Stomach (tissue), 9 donors: ENCODE measurements around the gene LRFN4. TPM values are rescaled to one million over a fixed set of nuclear protein-coding genes. Genes with fewer than 3 reads are reported as not detected.

Experiments used
- DNase-seq, 2 donors: peaks; one replicate each; pipeline versions ENCODE4 v3.0.0 to v3.0.0-alpha.2; 2013 to 2019
- H3K27ac ChIP-seq, 5 donors: fragments of 200-600 bp in 4 of 5; sonication (generic) in 4 of 5; one replicate each; pipeline ENCODE4 v1.5.1; 2013 to 2019; ENCODE audit warnings: mild to moderate bottlenecking in 1 of 5, moderate library complexity in 1 of 5
- H3K27me3 ChIP-seq, 3 donors: fragments of 200-600 bp; sonication (generic); one replicate each; pipeline ENCODE4 v1.5.1; 2017 to 2019; ENCODE audit warnings: mixed run types in 1 of 3
- H3K36me3 ChIP-seq, 4 donors: fragments of 200-600 bp; sonication (generic); 1 replicate in 3 of 4; 2 replicates in 1 of 4; pipeline ENCODE4 v1.5.1; 2016 to 2019
- H3K4me1 ChIP-seq, 4 donors: fragments of 200-600 bp; sonication (generic); one replicate each; pipeline ENCODE4 v1.5.1; 2016 to 2019
- H3K4me3 ChIP-seq, 4 donors: fragments of 200-600 bp; sonication (generic) in 3 of 4; one replicate each; pipeline ENCODE4 v1.5.1; 2016 to 2019; ENCODE audit warnings: mild to moderate bottlenecking in 1 of 4
- H3K9me3 ChIP-seq, 4 donors: fragments of 200-600 bp; sonication (generic); one replicate each; pipeline ENCODE4 v1.5.1; 2016 to 2019
- CTCF ChIP-seq, 7 experiments: fragments of 450-650 bp in 4 of 7; fragments of 200-600 bp in 3 of 7; sonication (generic) in 3 of 7; IDR thresholded peaks; one replicate each; pipeline ENCODE4 v1.5.1; 2016 to 2019; ENCODE audit warnings: antibody characterized with exemption in 7 of 7, control low read depth in 2 of 7, mild to moderate bottlenecking in 1 of 7
- EP300 ChIP-seq: sonication (generic); formaldehyde crosslinking; IDR thresholded peaks from one replicate; pipeline ENCODE4 v1.6.1; 2017; ENCODE audit warnings: antibody characterized with exemption
- POLR2A ChIP-seq, 4 donors: fragments of 450-650 bp; IDR thresholded peaks; one replicate each; pipeline ENCODE4 v1.6.1; 2016; ENCODE audit warnings: antibody characterized with exemption in 4 of 4, control low read depth in 2 of 4, mild to moderate bottlenecking in 1 of 4, moderate library complexity in 1 of 4
- POLR2AphosphoS5 ChIP-seq, 3 donors: sonication (generic); formaldehyde crosslinking; IDR thresholded peaks; one replicate each; pipeline ENCODE4 v1.6.1; 2016; ENCODE audit warnings: antibody characterized with exemption in 3 of 3
- WGBS, 5 donors: extraction: QIAGEN DNeasy Blood & Tissue Kit in 3 of 5; methylation state at CpG; one replicate each; pipeline versions ENCODE4 v1.1.5 to v1.1.7; 2013 to 2018; 5-methylcytosine and 5-hydroxymethylcytosine counted together
- intact Hi-C: fragments of 100-400 bp; cut with DNase I; formaldehyde crosslinking; loops from one replicate; pipeline ENCODE4 v1.15.1; 2023; ENCODE audit warnings: low total_unique reads
- polyA plus RNA-seq, 3 donors: library from polyadenylated mRNA; stranded (reverse); fragments of 200-250 nt; gene quantifications; one replicate each; pipeline ENCODE4 v1.2.3, GENCODE V29; 2013
- total RNA-seq, 5 donors: library from RNA; depleted of rRNA; stranded (reverse); fragments of >200 nt; gene quantifications; one replicate each; pipeline versions ENCODE4 v1.1.0 to v1.2.3, GENCODE V29; 2014 to 2016
- donor health status: healthy with polysubstance abuse.
- donor health status: Bipolar disorder and iron deficiency.
- donor health status: healthy.

LRFN4 gene
- total and polyA plus RNA-seq, 8 donors = 2.1 to 37.9 (median 12.7) TPM

GRCh38 chr11:66866007-66866406, 9.1 kb downstream of the LRFN4 start:
- TF ChIP-seq POLR2AphosphoS5 (IDR thresholded peaks at IDR 0.05) (no peak), EP300 (no peak), CTCF (IDR thresholded peaks at IDR 0.05) (no peak)
- Histone ChIP-seq H3K9me3 (no peaks in the 10 kb centered on the region), H3K27ac (no peak overlapping the region), H3K27me3 (no peaks in the 10 kb centered on the region), H3K36me3 (peaks cover under 1 to 55% (median 31%) of the 10 kb centered on the region in 4 donors), H3K4me3 (no peak overlapping the region), H3K4me1 (peaks cover 0 to 13% (median 5%) of the 10 kb centered on the region in 4 donors)
- WGBS, 5 donors = 90 to 97% (median 96%) methylated on average over 21 to 23 of the region's 23 CpGs
- intact Hi-C loops = no loop called here
- no peak for DNase-seq

GRCh38 chr11:66866511-66866986, 9.7 kb downstream of the LRFN4 start:
- H3K27me3 ChIP-seq = no peaks in the 10 kb centered on the region
- WGBS, 5 donors = 78 to 95% (median 82%) methylated on average over 7 of the region's 7 CpGs
- no peak for DNase-seq
- H3K4me3 ChIP-seq = no peak overlapping the region
- intact Hi-C loops = no loop called here
- no peaks in the 10 kb centered on the region for H3K9me3 ChIP-seq
- H3K36me3 ChIP-seq = peaks cover 6 to 55% (median 31%) of the 10 kb centered on the region in 4 donors
- no peak overlapping the region for H3K27ac ChIP-seq
- peaks cover 0 to 13% (median 5%) of the 10 kb centered on the region in 4 donors for H3K4me1 ChIP-seq
- TF ChIP-seq POLR2AphosphoS5 (IDR thresholded peaks at IDR 0.05) (no peak), CTCF (IDR thresholded peaks at IDR 0.05) (no peak), EP300 (no peak), POLR2A (IDR thresholded peaks at IDR 0.05) (no peak)

- TF ChIP-seq POLR2A (IDR thresholded peaks at IDR 0.05) (no peak), POLR2AphosphoS5 (IDR thresholded peaks at IDR 0.05) (no peak), CTCF (IDR thresholded peaks at IDR 0.05) (no peak), EP300 (no peak)
- intact Hi-C loops = no loop called here
- peaks cover 0 to 13% (median 5%) of the 10 kb centered on the region in 4 donors for H3K4me1 ChIP-seq
- 80 to 90% (median 85%) methylated on average over 14 of the region's 14 CpGs for WGBS, 5 donors
- H3K9me3 ChIP-seq = no peaks in the 10 kb centered on the region
- H3K4me3 ChIP-seq = no peak overlapping the region
- H3K27me3 ChIP-seq = no peaks in the 10 kb centered on the region
- H3K36me3 ChIP-seq = peaks cover 7 to 47% (median 27%) of the 10 kb centered on the region in 4 donors
- H3K27ac ChIP-seq = no peak overlapping the region
- no peak for DNase-seq
These were observed 10.7 kb downstream of the LRFN4 start for GRCh38 chr11:66867425-66868040.

- WGBS, 5 donors = 91 to 94% (median 93%) methylated on average over 13 of the region's 13 CpGs
- intact Hi-C loops = no loop called here
These were observed 11.3 kb downstream of the LRFN4 start for GRCh38 chr11:66868082-66868725.

More at GRCh38 chr11:66868082-66868725, 11.3 kb downstream of the LRFN4 start:
- Histone ChIP-seq H3K4me1 (peaks cover 0 to 13% (median 5%) of the 10 kb centered on the region in 4 donors), H3K27ac (no peak overlapping the region), H3K4me3 (no peak overlapping the region), H3K9me3 (no peaks in the 10 kb centered on the region), H3K27me3 (no peaks in the 10 kb centered on the region), H3K36me3 (peaks cover 7 to 41% (median 24%) of the 10 kb centered on the region in 4 donors)
- TF ChIP-seq POLR2AphosphoS5 (IDR thresholded peaks at IDR 0.05) = no peak
- TF ChIP-seq CTCF (IDR thresholded peaks at IDR 0.05) = no peak
- no peak for TF ChIP-seq EP300
- TF ChIP-seq POLR2A (IDR thresholded peaks at IDR 0.05) = no peak
- DNase-seq = no peak
